Measurements from ENCODE around the gene NKD2.

- TF ChIP-seq ZBTB1 (CRISPR knock-in tag; IDR thresholded peaks at IDR 0.05; ENCODE audit: borderline replicate concordance, low read depth) (no peak), THRA (IDR thresholded peaks at IDR 0.05) (no peak), ZNF717 (CRISPR knock-in tag; IDR thresholded peaks at IDR 0.05) (no peak), POLR2AphosphoS5 (IDR thresholded peaks at IDR 0.05; ENCODE audit: control insufficient read depth, insufficient read depth, low read depth, low read length) (no peak), RAD21 (CRISPR knock-in tag; conservative IDR thresholded peaks at IDR 0.05 in 1 of 2, IDR thresholded peaks at IDR 0.05 in 1 of 2) (no peak), BCLAF1 (IDR thresholded peaks at IDR 0.05; ENCODE audit: borderline replicate concordance in 1 of 2, control insufficient read depth in 1 of 2, low read depth in 2 of 2, low read length in 1 of 2) (no peak), CTCF (IDR thresholded peaks at IDR 0.05 in 2 of 3, conservative IDR thresholded peaks at IDR 0.05 in 1 of 3; ENCODE audit: insufficient read depth in 2 of 3, low read depth in 1 of 3, low read length in 3 of 3) (no peak)
These were observed 8.9 kb upstream of the NKD2 start for GRCh38 chr5:999724-1000123.

All from K562 (cell line).